ENCODE measurements around the gene FAM168A.

Gene FAM168A

GRCh38 chr11:73412308-73412707 is 185.6 kb downstream of the FAM168A start:
- Histone ChIP-seq H3K36me3 (ENCODE audit: control insufficient read depth, low read length) (peaks cover 21% of the 10 kb centered on the region), H3K79me2 (ENCODE audit: control insufficient read depth, low read length) (no peaks in the 10 kb centered on the region), H3K4me2 (ENCODE audit: low read length) (no peak overlapping the region)

GRCh38 chr11:73411031-73411430 is 186.9 kb downstream of the FAM168A start:
- no peak overlapping the region for H3K27ac ChIP-seq (ENCODE audit: low read depth, low read length)
- H3K9me3 ChIP-seq (ENCODE audit: control insufficient read depth, insufficient read depth, low read length) = no peaks in the 10 kb centered on the region
- H4K20me1 ChIP-seq (ENCODE audit: control insufficient read depth, insufficient read depth, low read depth, low read length) = no peaks in the 10 kb centered on the region; the same call in 1 of the 2 replicates
- H3K9me2 ChIP-seq (replicated peaks; ENCODE audit: control insufficient read depth, low read length) = no peaks in the 10 kb centered on the region
- H3F3A ChIP-seq (ENCODE audit: control insufficient read depth, insufficient read depth) = no peaks in the 10 kb centered on the region; the same call in 1 of the 2 replicates
- peaks cover 28% of the 10 kb centered on the region for H3K36me3 ChIP-seq (ENCODE audit: control insufficient read depth, low read length)
- no peaks in the 10 kb centered on the region for H3K27me3 ChIP-seq (ENCODE audit: control insufficient read depth, low read length)
- TF ChIP-seq EZH2phosphoT487 (IDR thresholded peaks at IDR 0.05; ENCODE audit: borderline replicate concordance, low read length) = no peak
- no peak for TF ChIP-seq CTCF (IDR thresholded peaks at IDR 0.05; ENCODE audit: low read depth, low read length, poor library complexity, severe bottlenecking)
- no peak overlapping the region for H3K4me2 ChIP-seq (ENCODE audit: low read length)
- no peak overlapping the region for H3K4me3 ChIP-seq (ENCODE audit: low read length)
- H3K4me1 ChIP-seq (ENCODE audit: control insufficient read depth, low read length) = no peaks in the 10 kb centered on the region
- no peaks in the 10 kb centered on the region for H3K79me2 ChIP-seq (ENCODE audit: control insufficient read depth, low read length)

More at GRCh38 chr11:73412308-73412707, 185.6 kb downstream of the FAM168A start:
- no peaks in the 10 kb centered on the region for H3K27me3 ChIP-seq (ENCODE audit: control insufficient read depth, low read length)
- no peaks in the 10 kb centered on the region; the same call in 1 of the 2 replicates for H4K20me1 ChIP-seq (ENCODE audit: control insufficient read depth, insufficient read depth, low read depth, low read length)
- H3F3A ChIP-seq (ENCODE audit: control insufficient read depth, insufficient read depth) = no peaks in the 10 kb centered on the region
- no peak overlapping the region for H3K4me3 ChIP-seq (ENCODE audit: low read length)
- H3K9me3 ChIP-seq (ENCODE audit: control insufficient read depth, insufficient read depth, low read length) = no peaks in the 10 kb centered on the region
- no peak overlapping the region for H3K27ac ChIP-seq (ENCODE audit: low read depth, low read length)
- H3K9me2 ChIP-seq (replicated peaks; ENCODE audit: control insufficient read depth, low read length) = no peaks in the 10 kb centered on the region
- TF ChIP-seq CTCF (IDR thresholded peaks at IDR 0.05; ENCODE audit: low read depth, low read length, poor library complexity, severe bottlenecking) = no peak
- TF ChIP-seq EZH2phosphoT487 (IDR thresholded peaks at IDR 0.05; ENCODE audit: borderline replicate concordance, low read length) = no peak
- H3K4me1 ChIP-seq (ENCODE audit: control insufficient read depth, low read length) = no peaks in the 10 kb centered on the region

- Histone ChIP-seq H4K20me1 (ENCODE audit: control insufficient read depth, insufficient read depth, low read depth, low read length) (no peaks in the 10 kb centered on the region; the same call in 1 of the 2 replicates), H3K9me2 (replicated peaks; ENCODE audit: control insufficient read depth, low read length) (no peaks in the 10 kb centered on the region), H3K79me2 (ENCODE audit: control insufficient read depth, low read length) (no peaks in the 10 kb centered on the region), H3K27ac (ENCODE audit: low read depth, low read length) (no peak overlapping the region), H3F3A (ENCODE audit: control insufficient read depth, insufficient read depth) (no peaks in the 10 kb centered on the region; the same call in 1 of the 2 replicates), H3K9me3 (ENCODE audit: control insufficient read depth, insufficient read depth, low read length) (no peaks in the 10 kb centered on the region), H3K27me3 (ENCODE audit: control insufficient read depth, low read length) (no peaks in the 10 kb centered on the region), H3K36me3 (ENCODE audit: control insufficient read depth, low read length) (peaks cover 28% of the 10 kb centered on the region), H3K4me2 (ENCODE audit: low read length) (no peak overlapping the region), H3K4me3 (ENCODE audit: low read length) (no peak overlapping the region), H3K4me1 (ENCODE audit: control insufficient read depth, low read length) (no peaks in the 10 kb centered on the region)
- TF ChIP-seq EZH2phosphoT487 (IDR thresholded peaks at IDR 0.05; ENCODE audit: borderline replicate concordance, low read length) (no peak), CTCF (IDR thresholded peaks at IDR 0.05; ENCODE audit: low read depth, low read length, poor library complexity, severe bottlenecking) (no peak)
These were observed 187.3 kb downstream of the FAM168A start for GRCh38 chr11:73410627-73411026.

All from DOHH2 (cell line).